Ovary (tissue), 9 donors: ENCODE data around the gene FGF5. TPM values are rescaled to one million over a fixed set of nuclear protein-coding genes. Genes with fewer than 3 reads are reported as not detected.

ENCODE experiments used
- DNase-seq, 5 donors: peaks; one replicate each; pipeline ENCODE4 v3.0.0-alpha.2; 2019 to 2020
- H3K27ac ChIP-seq, 2 donors: fragments of 200-600 bp; one replicate each; pipeline versions ENCODE4 v1.5.1 to v1.8.0; 2019 to 2022
- H3K27me3 ChIP-seq: fragments of 200-600 bp; one replicate; pipeline ENCODE4 v1.8.0; 2022
- H3K36me3 ChIP-seq: fragments of 200-600 bp; sonication (generic); one replicate; pipeline ENCODE4 v1.5.1; 2019
- H3K4me1 ChIP-seq: one replicate; pipeline ENCODE4 v1.8.1; 2013; ENCODE audit warnings: mild to moderate bottlenecking, moderate library complexity; ENCODE audit not compliant: insufficient read depth
- H3K4me3 ChIP-seq: fragments of 200-600 bp; sonication (generic); one replicate; pipeline ENCODE4 v1.5.1; 2017
- H3K9me3 ChIP-seq, 2 donors: fragments of 200-600 bp in 1 of 2; sonication (generic) in 1 of 2; one replicate each; pipeline versions ENCODE4 v1.5.1 to v1.8.1; 2013 to 2019; ENCODE audit warnings: mild to moderate bottlenecking in 1 of 2, moderate library complexity in 1 of 2
- CTCF ChIP-seq, 3 donors: fragments of 450-650 bp in 2 of 3; fragments of 200-600 bp in 1 of 3; IDR thresholded peaks; one replicate each; pipeline versions ENCODE4 v1.5.1 to v1.8.0; 2016 to 2022; ENCODE audit warnings: antibody characterized with exemption in 3 of 3, mild to moderate bottlenecking in 1 of 3
- EP300 ChIP-seq: sonication (generic); formaldehyde crosslinking; IDR thresholded peaks from one replicate; pipeline ENCODE4 v1.6.1; 2017; ENCODE audit warnings: antibody characterized with exemption
- POLR2A ChIP-seq: fragments of 450-650 bp; IDR thresholded peaks from one replicate; pipeline ENCODE4 v1.6.1; 2017; ENCODE audit warnings: antibody characterized with exemption, mild to moderate bottlenecking, moderate library complexity
- WGBS, 3 donors: extraction: QIAGEN DNeasy Blood & Tissue Kit in 1 of 3; methylation state at CpG; one replicate each; pipeline versions ENCODE4 v1.1.5 to v1.1.7; 2013 to 2017; 5-methylcytosine and 5-hydroxymethylcytosine counted together
- intact Hi-C, 4 donors: fragments of 100-400 bp; cut with DNase I; formaldehyde crosslinking; loops; one replicate each; pipeline versions ENCODE4 v1.11.0 to v1.15.1; 2022 to 2023
- polyA plus RNA-seq, 2 donors: library from polyadenylated mRNA; stranded (reverse); fragments of 200-250 nt in 1 of 2; fragments of 350-450 nt in 1 of 2; fragmentation: Illumina TruSeq in 1 of 2; extraction: RNeasy Lipid Tissue Mini Kit (QIAGEN cat#74804) in 1 of 2; gene quantifications; one replicate each; pipeline ENCODE4 v1.2.3, GENCODE V29; 2013 to 2014
- total RNA-seq, 7 donors: library from RNA; depleted of rRNA in 2 of 7; stranded (reverse); fragments of >200 nt in 2 of 7; fragmentation: NEBNext Ultra II Directional in 3 of 7; extraction: Animal tissue kit (Norgen Biotek cat#: 25700) in 3 of 7; gene quantifications; one replicate each; pipeline versions ENCODE4 v1.1.0 to v1.2.4, GENCODE V29; 2016 to 2023
- donor health status: DM: no; HTN: no; CAD: no; lungs with moderate emphysema.
- donor health status: DM: no; HTN: no; CAD: no.
- donor health status: Bipolar disorder and iron deficiency.
- donor health status: DM: yes; HTN: yes; CAD: no.
- donor health status: DM: no; HTN: no; CAD: no.
- donor health status: DM: yes; HTN: yes; CAD: no.

Gene FGF5
- total and polyA plus RNA-seq, 9 donors: 0.03 to 1.8 (median 0.19) TPM; not detected in 3

DNA sequence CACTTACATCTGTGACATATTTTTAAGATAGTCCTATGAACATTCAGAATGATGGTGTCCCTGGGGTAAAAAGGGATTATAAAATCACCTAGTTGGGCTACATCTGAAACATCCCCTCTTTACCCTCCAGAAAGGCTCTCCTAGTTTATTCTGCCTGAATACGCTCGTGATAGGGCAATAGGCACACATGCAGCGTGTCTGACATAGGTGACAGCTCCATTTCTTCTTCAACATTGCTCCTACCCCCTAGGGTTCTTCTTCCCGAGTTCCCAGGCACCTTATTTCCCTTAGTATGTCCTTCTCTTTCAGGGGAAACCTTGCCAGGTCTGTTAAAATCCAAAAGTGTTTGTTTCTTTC is 42.0 kb downstream of the FGF5 start:
- 68 to 70% (median 69%) methylated on average over 4 of the region's 4 CpGs for WGBS, 3 donors
- no peak for TF ChIP-seq POLR2A
- no peak for TF ChIP-seq CTCF (IDR thresholded peaks at IDR 0.05)
- no peak for TF ChIP-seq EP300
- H3K9me3 ChIP-seq: no peaks in the 10 kb centered on the region
- no peak overlapping the region for H3K4me3 ChIP-seq
- no peaks in the 10 kb centered on the region for H3K36me3 ChIP-seq
- DNase-seq: no peak
- H3K27me3 ChIP-seq: no peaks in the 10 kb centered on the region
- no peak overlapping the region for H3K27ac ChIP-seq
- intact Hi-C loops: no loop called here
- H3K4me1 ChIP-seq: no peaks in the 10 kb centered on the region

DNA sequence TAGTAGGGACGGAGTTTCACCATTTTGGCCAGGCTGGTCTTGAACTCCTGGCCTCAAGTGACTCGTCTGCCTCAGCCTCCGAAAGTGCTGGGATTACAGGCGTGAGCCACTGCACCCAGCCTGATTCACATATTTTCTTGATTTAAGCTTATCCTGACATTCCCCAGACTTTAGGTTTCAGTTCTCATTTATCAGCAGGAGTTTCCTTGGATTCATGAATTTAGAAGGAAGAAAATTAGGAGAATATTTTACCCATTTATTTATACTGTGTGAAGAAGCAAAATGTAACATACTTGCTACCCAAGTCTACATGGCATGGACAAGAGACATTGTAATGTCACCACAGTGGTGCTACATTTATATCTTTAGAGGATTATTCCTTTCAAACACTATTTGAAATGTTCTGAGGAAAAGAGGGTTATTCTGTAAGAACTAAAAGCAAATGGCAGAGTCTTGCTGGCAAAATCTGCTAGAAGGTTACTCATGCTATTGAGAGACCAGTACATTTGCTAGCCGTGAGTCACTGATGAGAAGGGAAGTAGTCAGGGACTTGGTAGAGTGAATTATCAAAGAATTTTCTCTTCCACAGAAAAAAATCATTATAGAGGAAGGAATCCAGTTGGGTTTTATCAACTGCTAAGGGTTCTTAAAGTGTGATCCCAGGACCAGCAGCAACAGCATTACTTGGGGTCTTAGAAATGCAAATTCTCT is 43.0 kb downstream of the FGF5 start:
- no peak overlapping the region for H3K27ac ChIP-seq
- WGBS, 3 donors: 68 to 79% (median 76%) methylated on average over 5 of the region's 5 CpGs

DNA sequence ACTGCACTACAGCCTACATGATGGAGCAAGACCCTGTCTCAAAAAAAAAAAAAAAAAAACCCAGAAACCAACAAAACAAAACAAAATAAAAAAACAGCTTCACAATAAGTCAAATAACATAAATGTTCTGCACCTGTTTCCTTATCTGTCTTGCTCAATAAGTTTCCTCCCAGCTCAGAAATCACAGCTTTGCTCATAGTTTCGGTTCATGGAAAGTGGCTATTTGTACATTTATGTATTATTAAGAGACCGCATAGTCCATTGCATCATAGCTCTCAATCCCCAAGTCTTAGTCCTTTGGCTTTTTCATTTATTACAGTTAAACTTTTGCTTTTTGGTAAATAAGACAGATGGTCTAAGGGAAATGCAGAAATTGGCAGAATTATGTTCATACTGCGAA is 44.7 kb downstream of the FGF5 start:
- TF ChIP-seq POLR2A: no peak
- TF ChIP-seq CTCF (IDR thresholded peaks at IDR 0.05): no peak
- TF ChIP-seq EP300: no peak
- 90 to 92% (median 91%) methylated on average over 3 of the region's 3 CpGs for WGBS, 3 donors
- no peak overlapping the region for H3K27ac ChIP-seq
- H3K4me1 ChIP-seq: no peaks in the 10 kb centered on the region
- no peak overlapping the region for H3K4me3 ChIP-seq
- no peak for DNase-seq
- intact Hi-C loops: no loop called here
- H3K9me3 ChIP-seq: no peaks in the 10 kb centered on the region
- H3K27me3 ChIP-seq: no peaks in the 10 kb centered on the region
- H3K36me3 ChIP-seq: no peaks in the 10 kb centered on the region

More for the DNA sequence above, 43.0 kb downstream of the FGF5 start:
- Histone ChIP-seq H3K4me1 (no peaks in the 10 kb centered on the region), H3K4me3 (no peak overlapping the region), H3K36me3 (no peaks in the 10 kb centered on the region), H3K27me3 (no peaks in the 10 kb centered on the region), H3K9me3 (no peaks in the 10 kb centered on the region)
- TF ChIP-seq POLR2A (no peak), EP300 (no peak), CTCF (IDR thresholded peaks at IDR 0.05) (no peak)
- DNase-seq: no peak
- intact Hi-C loops: no loop called here

- Histone ChIP-seq H3K4me1 (no peaks in the 10 kb centered on the region), H3K27ac (no peak overlapping the region), H3K27me3 (no peaks in the 10 kb centered on the region), H3K4me3 (no peak overlapping the region), H3K36me3 (no peaks in the 10 kb centered on the region), H3K9me3 (no peaks in the 10 kb centered on the region)
- WGBS, 3 donors: 87 to 90% (median 88%) methylated on average over 1 of the region's 1 CpG
- intact Hi-C loops: no loop called here
- DNase-seq: no peak
- no peak for TF ChIP-seq POLR2A
- TF ChIP-seq CTCF (IDR thresholded peaks at IDR 0.05): no peak
- TF ChIP-seq EP300: no peak
These were observed 45.7 kb downstream of the FGF5 start for GRCh38 chr4:80312124-80312523.
